ENCODE measurements around the gene NPFFR1.

The NPFFR1 gene

GRCh38 chr10:70274643-70275042 lies 9.2 kb downstream of the NPFFR1 start:
- H3K27ac ChIP-seq (replicated peaks; ENCODE audit: low read length), result no peak overlapping the region
- no peak overlapping the region for H2AK5ac ChIP-seq (ENCODE audit: low read depth, low read length)
- H2BK5ac ChIP-seq (ENCODE audit: low read length), result no peak overlapping the region
- H3K4ac ChIP-seq (ENCODE audit: low read length), result no peak overlapping the region
- no peaks in the 10 kb centered on the region for H3K36me3 ChIP-seq (replicated peaks in 1 of 2; ENCODE audit: control insufficient read depth in 2 of 2, insufficient read depth in 2 of 2, low read length in 2 of 2)
- DNase-seq (ENCODE audit: low spot score), result no peak
- H3K4me2 ChIP-seq (ENCODE audit: insufficient read depth, low read length, poor library complexity, severe bottlenecking), result no peak overlapping the region
- peaks cover 0 to 26% (median 0%) of the 10 kb centered on the region in 3 experiments for H3K27me3 ChIP-seq (ENCODE audit: control insufficient read depth in 3 of 3, insufficient read depth in 3 of 3, low read depth in 1 of 3, low read length in 3 of 3)
- no peak overlapping the region for H3K4me3 ChIP-seq (ENCODE audit: low read length in 2 of 2)
- no peak overlapping the region for H3K23ac ChIP-seq (ENCODE audit: low read depth, low read length, poor library complexity)
- H2BK15ac ChIP-seq (ENCODE audit: low read length), result no peak overlapping the region
- no peak overlapping the region for H4K8ac ChIP-seq (ENCODE audit: low read depth, low read length)
- H3K9me3 ChIP-seq (replicated peaks in 1 of 2; ENCODE audit: control insufficient read depth in 2 of 2, insufficient read depth in 1 of 2, low read depth in 1 of 2, low read length in 2 of 2), result peaks cover 0 to 5% of the 10 kb centered on the region in 2 donors
- no CpG with 5 or more reads among the region's 2 CpGs for WGBS, 2 donors (ENCODE audit: extremely low coverage in 2 of 2, insufficient read length in 2 of 2, insufficient replicate concordance in 1 of 2)
- no peak overlapping the region for H4K91ac ChIP-seq (ENCODE audit: low read depth, low read length, poor library complexity)
- H3K14ac ChIP-seq (ENCODE audit: low read length), result no peak overlapping the region
- no peaks in the 10 kb centered on the region for H3K4me1 ChIP-seq (ENCODE audit: control insufficient read depth in 2 of 2, insufficient read depth in 1 of 2, low read depth in 1 of 2, low read length in 2 of 2)
- no peak overlapping the region for H2BK120ac ChIP-seq (ENCODE audit: low read depth, low read length)
- H2BK12ac ChIP-seq (ENCODE audit: low read length), result no peak overlapping the region
- no peak overlapping the region for H3K18ac ChIP-seq (ENCODE audit: low read length)
- H3K9ac ChIP-seq (ENCODE audit: low read depth, low read length, poor library complexity), result no peak overlapping the region
- no peak overlapping the region for H2AFZ ChIP-seq (ENCODE audit: low read length)
- H3K79me1 ChIP-seq (ENCODE audit: low read depth, low read length), result no peaks in the 10 kb centered on the region

DNA sequence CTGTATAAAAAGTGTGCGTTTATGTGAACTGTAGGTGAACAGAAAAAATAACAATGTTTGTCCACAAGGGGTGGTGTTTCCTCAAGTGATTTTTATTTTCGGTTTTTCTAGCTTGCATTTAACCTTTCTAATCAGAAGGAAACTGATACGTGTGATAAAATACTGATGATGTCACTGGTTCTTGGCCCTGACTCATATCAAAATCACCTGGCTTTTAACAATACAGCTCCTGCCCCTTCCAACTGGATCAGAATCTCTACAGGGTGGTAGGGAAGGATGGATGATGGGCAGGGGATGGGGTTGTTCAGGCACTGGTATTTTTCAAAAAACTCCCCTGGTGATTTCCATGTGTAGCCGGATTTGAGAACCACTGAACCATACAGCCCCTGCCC lies 10.9 kb downstream of the NPFFR1 start:
- no peak overlapping the region for H2BK15ac ChIP-seq (ENCODE audit: low read length)
- H2BK12ac ChIP-seq (ENCODE audit: low read length), result no peak overlapping the region
- H4K8ac ChIP-seq (ENCODE audit: low read depth, low read length), result no peak overlapping the region
- no CpG with 5 or more reads among the region's 4 CpGs for WGBS, 2 donors (ENCODE audit: extremely low coverage in 2 of 2, insufficient read length in 2 of 2, insufficient replicate concordance in 1 of 2)
- no peak overlapping the region for H2BK120ac ChIP-seq (ENCODE audit: low read depth, low read length)
- H3K9me3 ChIP-seq (replicated peaks in 1 of 2; ENCODE audit: control insufficient read depth in 2 of 2, insufficient read depth in 1 of 2, low read depth in 1 of 2, low read length in 2 of 2), result peaks cover 0 to 5% of the 10 kb centered on the region in 2 donors
- no peak overlapping the region for H3K23ac ChIP-seq (ENCODE audit: low read depth, low read length, poor library complexity)
- no peak overlapping the region for H4K91ac ChIP-seq (ENCODE audit: low read depth, low read length, poor library complexity)
- H3K4ac ChIP-seq (ENCODE audit: low read length), result no peak overlapping the region
- H3K18ac ChIP-seq (ENCODE audit: low read length), result no peak overlapping the region
- no peak overlapping the region for H2BK5ac ChIP-seq (ENCODE audit: low read length)
- H3K14ac ChIP-seq (ENCODE audit: low read length), result no peak overlapping the region
- H3K9ac ChIP-seq (ENCODE audit: low read depth, low read length, poor library complexity), result no peak overlapping the region
- no peaks in the 10 kb centered on the region for H3K79me1 ChIP-seq (ENCODE audit: low read depth, low read length)
- no peak for DNase-seq (ENCODE audit: low spot score)
- no peaks in the 10 kb centered on the region for H3K4me1 ChIP-seq (ENCODE audit: control insufficient read depth in 2 of 2, insufficient read depth in 1 of 2, low read depth in 1 of 2, low read length in 2 of 2)
- H2AK5ac ChIP-seq (ENCODE audit: low read depth, low read length), result no peak overlapping the region
- H3K27me3 ChIP-seq (ENCODE audit: control insufficient read depth in 3 of 3, insufficient read depth in 3 of 3, low read depth in 1 of 3, low read length in 3 of 3), result peaks cover 0 to 21% (median 0%) of the 10 kb centered on the region in 3 experiments
- H3K36me3 ChIP-seq (replicated peaks in 1 of 2; ENCODE audit: control insufficient read depth in 2 of 2, insufficient read depth in 2 of 2, low read length in 2 of 2), result no peaks in the 10 kb centered on the region
- no peak overlapping the region for H3K4me3 ChIP-seq (ENCODE audit: low read length in 2 of 2)
- H2AFZ ChIP-seq (ENCODE audit: low read length), result no peak overlapping the region
- H3K4me2 ChIP-seq (ENCODE audit: insufficient read depth, low read length, poor library complexity, severe bottlenecking), result no peak overlapping the region
- H3K27ac ChIP-seq (replicated peaks; ENCODE audit: low read length), result no peak overlapping the region

DNA sequence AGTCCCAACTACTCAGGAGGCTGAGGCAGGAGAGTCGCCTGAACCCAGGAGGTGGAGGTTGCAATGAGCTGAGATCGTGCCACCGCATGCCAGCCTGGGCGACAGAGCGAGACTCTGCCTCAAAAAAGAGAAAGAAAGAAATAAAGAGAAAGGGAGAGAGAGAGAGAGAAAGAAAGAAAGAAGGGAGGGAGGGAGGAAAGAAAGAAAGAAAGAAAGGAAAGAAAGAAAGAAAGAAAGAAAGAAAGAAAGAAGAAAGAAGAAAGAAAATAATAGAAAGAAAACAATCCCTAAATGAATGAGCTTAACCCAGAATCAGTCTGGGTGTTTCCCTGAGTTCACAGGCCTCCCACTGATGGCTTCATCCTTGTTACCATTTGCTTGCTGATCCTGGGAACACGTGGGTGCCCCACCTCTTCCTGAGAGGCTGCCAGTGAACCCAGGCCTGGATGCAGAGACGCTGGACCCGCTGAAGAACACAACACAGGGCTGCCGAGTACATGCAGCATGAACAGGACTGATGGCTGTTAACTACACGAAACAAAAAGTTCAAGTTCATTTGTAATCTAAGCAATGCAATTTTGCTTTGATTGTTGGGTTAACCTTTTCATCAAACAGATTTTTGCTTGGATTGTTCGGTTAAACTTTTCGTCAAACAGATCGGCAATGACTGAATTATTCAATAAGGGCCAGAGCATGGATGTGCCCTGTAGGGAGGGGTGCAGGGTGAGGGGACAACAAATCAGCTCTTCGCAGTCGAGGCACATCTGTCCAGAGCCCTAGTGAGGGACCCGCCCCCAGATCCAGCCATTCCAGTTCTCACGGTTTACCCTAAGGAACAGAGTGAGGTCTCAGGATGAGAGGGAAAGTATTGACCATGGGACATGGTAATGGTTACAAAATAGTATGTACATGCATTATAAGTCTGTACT lies 11.5 kb downstream of the NPFFR1 start:
- no peak overlapping the region for H3K27ac ChIP-seq (replicated peaks; ENCODE audit: low read length)
- H3K4me2 ChIP-seq (ENCODE audit: insufficient read depth, low read length, poor library complexity, severe bottlenecking), result no peak overlapping the region
- H2BK120ac ChIP-seq (ENCODE audit: low read depth, low read length), result no peak overlapping the region
- no peak overlapping the region for H3K18ac ChIP-seq (ENCODE audit: low read length)
- peaks cover 0 to 5% of the 10 kb centered on the region in 2 donors for H3K9me3 ChIP-seq (replicated peaks in 1 of 2; ENCODE audit: control insufficient read depth in 2 of 2, insufficient read depth in 1 of 2, low read depth in 1 of 2, low read length in 2 of 2)
- no peaks in the 10 kb centered on the region for H3K79me1 ChIP-seq (ENCODE audit: low read depth, low read length)
- H3K9ac ChIP-seq (ENCODE audit: low read depth, low read length, poor library complexity), result no peak overlapping the region
- no peak overlapping the region for H4K8ac ChIP-seq (ENCODE audit: low read depth, low read length)
- no peak overlapping the region for H2AK5ac ChIP-seq (ENCODE audit: low read depth, low read length)
- no peak for DNase-seq (ENCODE audit: low spot score)
- H3K14ac ChIP-seq (ENCODE audit: low read length), result no peak overlapping the region
- no CpG with 5 or more reads among the region's 17 CpGs for WGBS, 2 donors (ENCODE audit: extremely low coverage in 2 of 2, insufficient read length in 2 of 2, insufficient replicate concordance in 1 of 2)
- no peaks in the 10 kb centered on the region for H3K36me3 ChIP-seq (replicated peaks in 1 of 2; ENCODE audit: control insufficient read depth in 2 of 2, insufficient read depth in 2 of 2, low read length in 2 of 2)
- no peak overlapping the region for H2BK5ac ChIP-seq (ENCODE audit: low read length)
- H2AFZ ChIP-seq (ENCODE audit: low read length), result no peak overlapping the region
- H2BK12ac ChIP-seq (ENCODE audit: low read length), result no peak overlapping the region
- no peak overlapping the region for H3K4ac ChIP-seq (ENCODE audit: low read length)
- H4K91ac ChIP-seq (ENCODE audit: low read depth, low read length, poor library complexity), result no peak overlapping the region
- no peak overlapping the region for H3K23ac ChIP-seq (ENCODE audit: low read depth, low read length, poor library complexity)
- peaks cover 0 to 16% (median 2%) of the 10 kb centered on the region in 3 experiments for H3K27me3 ChIP-seq (ENCODE audit: control insufficient read depth in 3 of 3, insufficient read depth in 3 of 3, low read depth in 1 of 3, low read length in 3 of 3)
- H3K4me3 ChIP-seq (ENCODE audit: low read length in 2 of 2), result no peak overlapping the region
- no peaks in the 10 kb centered on the region for H3K4me1 ChIP-seq (ENCODE audit: control insufficient read depth in 2 of 2, insufficient read depth in 1 of 2, low read depth in 1 of 2, low read length in 2 of 2)
- H2BK15ac ChIP-seq (ENCODE audit: low read length), result no peak overlapping the region

DNA sequence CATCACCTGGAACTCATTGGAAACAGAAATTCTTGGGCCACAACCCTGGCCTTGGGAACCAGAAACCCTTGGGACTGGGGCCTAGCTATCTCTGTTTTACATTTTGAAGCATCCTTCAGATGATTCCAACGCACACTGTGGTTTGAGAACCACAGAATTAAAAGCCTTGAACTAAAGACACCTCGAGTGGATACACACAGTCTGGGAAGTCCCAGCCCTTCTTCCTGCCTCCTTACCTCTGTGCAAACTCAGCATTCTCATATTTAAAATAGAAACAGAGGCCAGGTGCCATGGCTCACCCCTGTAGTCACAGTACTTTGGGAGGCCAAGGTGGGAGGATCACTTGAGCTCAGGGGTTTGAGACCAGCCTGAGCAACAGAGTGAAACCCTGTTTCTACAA lies 12.9 kb downstream of the NPFFR1 start:
- Histone ChIP-seq H3K9me3 (replicated peaks in 1 of 2; ENCODE audit: control insufficient read depth in 2 of 2, insufficient read depth in 1 of 2, low read depth in 1 of 2, low read length in 2 of 2) (peaks cover 0 to 5% of the 10 kb centered on the region in 2 donors), H3K27ac (replicated peaks; ENCODE audit: low read length) (no peak overlapping the region), H2AFZ (ENCODE audit: low read length) (no peak overlapping the region), H3K27me3 (ENCODE audit: control insufficient read depth in 3 of 3, insufficient read depth in 3 of 3, low read depth in 1 of 3, low read length in 3 of 3) (peaks cover 0 to 10% (median 2%) of the 10 kb centered on the region in 3 experiments), H3K4me1 (ENCODE audit: control insufficient read depth in 2 of 2, insufficient read depth in 1 of 2, low read depth in 1 of 2, low read length in 2 of 2) (no peaks in the 10 kb centered on the region), H3K9ac (ENCODE audit: low read depth, low read length, poor library complexity) (no peak overlapping the region), H4K8ac (ENCODE audit: low read depth, low read length) (no peak overlapping the region), H2BK15ac (ENCODE audit: low read length) (no peak overlapping the region), H2BK120ac (ENCODE audit: low read depth, low read length) (no peak overlapping the region), H2BK12ac (ENCODE audit: low read length) (no peak overlapping the region), H3K79me1 (ENCODE audit: low read depth, low read length) (no peaks in the 10 kb centered on the region), H3K23ac (ENCODE audit: low read depth, low read length, poor library complexity) (no peak overlapping the region), H3K18ac (ENCODE audit: low read length) (no peak overlapping the region), H4K91ac (ENCODE audit: low read depth, low read length, poor library complexity) (no peak overlapping the region), H2BK5ac (ENCODE audit: low read length) (no peak overlapping the region), H2AK5ac (ENCODE audit: low read depth, low read length) (no peak overlapping the region), H3K4me3 (ENCODE audit: low read length in 2 of 2) (no peak overlapping the region), H3K4me2 (ENCODE audit: insufficient read depth, low read length, poor library complexity, severe bottlenecking) (no peak overlapping the region), H3K14ac (ENCODE audit: low read length) (no peak overlapping the region), H3K36me3 (replicated peaks in 1 of 2; ENCODE audit: control insufficient read depth in 2 of 2, insufficient read depth in 2 of 2, low read length in 2 of 2) (no peaks in the 10 kb centered on the region), H3K4ac (ENCODE audit: low read length) (no peak overlapping the region)
- DNase-seq (ENCODE audit: low spot score), result no peak
- WGBS, 2 donors (ENCODE audit: extremely low coverage in 2 of 2, insufficient read length in 2 of 2, insufficient replicate concordance in 1 of 2), result no CpG with 5 or more reads among the region's 2 CpGs

Data from neuronal stem cell (in vitro differentiated cells).